Pancreas (tissue), 10 donors: Measurements from ENCODE around the gene UQCC3. TPM values are rescaled to one million over a fixed set of nuclear protein-coding genes. Genes with fewer than 3 reads are reported as not detected.

Experiments
- ATAC-seq, 4 donors: fragments of 200-7000 bp; cut with Tn5 transposase; one replicate each; pipeline versions ENCODE4 v1.8.0 to v1.9.1; 2020; ENCODE audit warnings: mild to moderate bottlenecking in 4 of 4, moderate library complexity in 4 of 4
- DNase-seq, 6 donors: peaks; one replicate each; pipeline ENCODE4 v3.0.0-alpha.2; 2020
- FAIRE-seq: peaks from 2 replicates; lab custom pipeline; 2012; peaks lifted over from hg19 to GRCh38; lab: Jason Lieb, UNC
- H3K27ac ChIP-seq, 4 donors: fragments of 200-600 bp; sonication (generic); 1 replicate in 3 of 4; 2 replicates in 1 of 4; pipeline versions ENCODE4 v1.5.0 to v1.8.0; 2020
- H3K27me3 ChIP-seq, 4 donors: fragments of 200-600 bp; one replicate each; pipeline ENCODE4 v1.8.0; 2021
- H3K36me3 ChIP-seq, 3 donors: fragments of 200-600 bp; sonication (generic) in 1 of 3; one replicate each; pipeline versions ENCODE4 v1.5.0 to v1.8.0; 2020 to 2021
- H3K4me1 ChIP-seq, 3 donors: fragments of 200-600 bp; one replicate each; pipeline ENCODE4 v1.8.0; 2021
- H3K4me3 ChIP-seq, 4 donors: fragments of 200-600 bp; sonication (generic) in 2 of 4; one replicate each; pipeline versions ENCODE4 v1.5.0 to v1.8.0; 2020 to 2021
- H3K9me3 ChIP-seq, 4 donors: fragments of 200-600 bp; one replicate each; pipeline ENCODE4 v1.8.0; 2021
- CTCF ChIP-seq, 4 donors: fragments of 200-600 bp; sonication (generic) in 3 of 4; IDR thresholded peaks; one replicate each; pipeline versions ENCODE4 v1.5.0 to v1.8.0; 2021; ENCODE audit warnings: antibody characterized with exemption in 4 of 4
- WGBS, 2 donors: extraction: QIAGEN DNeasy Blood & Tissue Kit; methylation state at CpG; one replicate each; pipeline ENCODE4 v1.1.7; 2013; 5-methylcytosine and 5-hydroxymethylcytosine counted together
- intact Hi-C, 3 donors: fragments of 100-400 bp; cut with DNase I; formaldehyde crosslinking; loops; one replicate each; pipeline versions ENCODE4 v1.11.1 to v1.14.2; 2022
- polyA plus RNA-seq, 2 donors: library from polyadenylated mRNA; stranded (reverse); fragments of 200-250 nt; gene quantifications; one replicate each; pipeline ENCODE4 v1.2.3, GENCODE V29; 2013
- total RNA-seq, 6 donors: library from RNA; stranded (reverse); fragmentation: NEBNext Ultra II Directional in 4 of 6; extraction: Animal tissue kit (Norgen Biotek cat#: 25700) in 4 of 6; gene quantifications; one replicate each; pipeline versions ENCODE4 v1.2.1 to v1.2.4, GENCODE V29; 2021 to 2023
- donor health status: healthy with polysubstance abuse.
- donor health status: DM: no; HTN: no; CAD: no; lungs with moderate emphysema.
- donor health status: DM: no; HTN: no; CAD: no.
- donor health status: control.
- donor health status: control.
- donor health status: Bipolar disorder and iron deficiency.
- donor health status: DM: yes; HTN: yes; CAD: no.
- donor health status: DM: no; HTN: no; CAD: no.
- donor health status: DM: no; HTN: no; CAD: no.
- donor health status: DM: yes; HTN: yes; CAD: no.

UQCC3 gene
- total and polyA plus RNA-seq, 8 donors: 3.2 to 17.3 (median 4.1) TPM

- FAIRE-seq (no peak), ATAC-seq (no peak)
Measured at GRCh38 chr11:62644220-62644619, 27.3 kb upstream of the UQCC3 start.

GRCh38 chr11:62645671-62645945, 25.9 kb upstream of the UQCC3 start:
- Histone ChIP-seq H3K36me3 (peaks cover 0 to 14% (median 3%) of the 10 kb centered on the region in 3 donors), H3K9me3 (no peaks in the 10 kb centered on the region), H3K4me3 (peak overlapping the region; percentile 82 to 98 (median 92)), H3K27me3 (no peaks in the 10 kb centered on the region), H3K4me1 (peaks cover 6 to 13% (median 8%) of the 10 kb centered on the region in 3 donors), H3K27ac (peak overlapping the region in 2 of 4 donors; percentile 81 to 87)
- intact Hi-C loops: no loop called here
- DNase-seq (no peak), FAIRE-seq (no peak), ATAC-seq (no peak)
- 6 to 9% methylated on average over 11 of the region's 11 CpGs for WGBS, 2 donors
- TF ChIP-seq CTCF (IDR thresholded peaks at IDR 0.05): no peak

More at GRCh38 chr11:62644220-62644619, 27.3 kb upstream of the UQCC3 start:
- intact Hi-C loops: no loop called here
- no peaks in the 10 kb centered on the region for H3K27me3 ChIP-seq
- H3K4me1 ChIP-seq: peaks cover 6 to 13% (median 8%) of the 10 kb centered on the region in 3 donors
- no peak overlapping the region for H3K27ac ChIP-seq
- H3K4me3 ChIP-seq: no peak overlapping the region
- H3K9me3 ChIP-seq: no peaks in the 10 kb centered on the region
- WGBS, 2 donors: 83 to 89% methylated on average over 8 of the region's 8 CpGs
- no peak for DNase-seq
- no peak for TF ChIP-seq CTCF (IDR thresholded peaks at IDR 0.05)
- peaks cover 0 to 8% (median under 1%) of the 10 kb centered on the region in 3 donors for H3K36me3 ChIP-seq

- FAIRE-seq (peak; percentile 77), DNase-seq (peak; percentile 99), ATAC-seq (peak; percentile 97 to 99 (median 98))
- intact Hi-C loops: no loop called here
- 0 to 1% methylated on average over 67 to 73 of the region's 73 CpGs for WGBS, 2 donors
- peak within 1 kb of the TSS; percentile 75 to 87 (median 84) for H3K27ac ChIP-seq
- TF ChIP-seq CTCF (IDR thresholded peaks at IDR 0.05): no peak
- peak within 1 kb of the TSS; percentile 82 to 98 (median 92) for H3K4me3 ChIP-seq
- H3K4me1 ChIP-seq: peaks cover 6 to 13% (median 8%) of the 10 kb centered on the region in 3 donors
- H3K36me3 ChIP-seq: peaks cover 0 to 14% (median 3%) of the 10 kb centered on the region in 3 donors
- H3K27me3 ChIP-seq: no peaks in the 10 kb centered on the region
- H3K9me3 ChIP-seq: no peaks in the 10 kb centered on the region
Measured at GRCh38 chr11:62645946-62646824, 25.3 kb upstream of the UQCC3 start, which contains the start of gene GANAB. GANAB (minus strand) TSS chr11:62646613; CDS start chr11:62646599, 14 bp downstream.

- H3K27ac ChIP-seq: peak overlapping the region in 1 of 4 donors; percentile 10
- TF ChIP-seq CTCF (IDR thresholded peaks at IDR 0.05): no peak
- peaks cover 6 to 20% (median 15%) of the 10 kb centered on the region in 3 donors for H3K4me1 ChIP-seq
- no peak for FAIRE-seq
- H3K4me3 ChIP-seq: peak overlapping the region in 2 of 4 donors; percentile 82 to 89
- H3K27me3 ChIP-seq: no peaks in the 10 kb centered on the region
- DNase-seq: peak in 4 of 6 donors; percentile 28 to 81 (median 52)
- intact Hi-C loops: no loop called here
- 34 to 50% methylated on average over 32 of the region's 32 CpGs for WGBS, 2 donors
- H3K36me3 ChIP-seq: peaks cover 0 to 14% (median 3%) of the 10 kb centered on the region in 3 donors
- ATAC-seq: peak; percentile 4 to 13 (median 8)
- H3K9me3 ChIP-seq: no peaks in the 10 kb centered on the region
Measured at GRCh38 chr11:62646825-62647608, 24.5 kb upstream of the UQCC3 start.
